Ovary (tissue), 3 donors: ENCODE results near the gene PLPP1.

Experiments
- EP300 ChIP-seq: sonication (generic); formaldehyde crosslinking; IDR thresholded peaks from one replicate; pipeline ENCODE4 v1.6.1; 2017; ENCODE audit warnings: antibody characterized with exemption
- POLR2A ChIP-seq: fragments of 450-650 bp; IDR thresholded peaks from one replicate; pipeline ENCODE4 v1.6.1; 2017; ENCODE audit warnings: antibody characterized with exemption, mild to moderate bottlenecking, moderate library complexity
- TF ChIP-seq, protein P1 (sequence below), 3 donors: fragments of 450-650 bp in 2 of 3; fragments of 200-600 bp in 1 of 3; IDR thresholded peaks; one replicate each; pipeline versions ENCODE4 v1.5.1 to v1.8.0; 2016 to 2022; ENCODE audit warnings: antibody characterized with exemption in 3 of 3, mild to moderate bottlenecking in 1 of 3
- donor health status: DM: no; HTN: no; CAD: no.

GRCh38 chr5:55577353-55578060 lies 42.7 kb upstream of the PLPP1 start:
- TF ChIP-seq POLR2A = no peak
- TF ChIP-seq, protein P1, sequence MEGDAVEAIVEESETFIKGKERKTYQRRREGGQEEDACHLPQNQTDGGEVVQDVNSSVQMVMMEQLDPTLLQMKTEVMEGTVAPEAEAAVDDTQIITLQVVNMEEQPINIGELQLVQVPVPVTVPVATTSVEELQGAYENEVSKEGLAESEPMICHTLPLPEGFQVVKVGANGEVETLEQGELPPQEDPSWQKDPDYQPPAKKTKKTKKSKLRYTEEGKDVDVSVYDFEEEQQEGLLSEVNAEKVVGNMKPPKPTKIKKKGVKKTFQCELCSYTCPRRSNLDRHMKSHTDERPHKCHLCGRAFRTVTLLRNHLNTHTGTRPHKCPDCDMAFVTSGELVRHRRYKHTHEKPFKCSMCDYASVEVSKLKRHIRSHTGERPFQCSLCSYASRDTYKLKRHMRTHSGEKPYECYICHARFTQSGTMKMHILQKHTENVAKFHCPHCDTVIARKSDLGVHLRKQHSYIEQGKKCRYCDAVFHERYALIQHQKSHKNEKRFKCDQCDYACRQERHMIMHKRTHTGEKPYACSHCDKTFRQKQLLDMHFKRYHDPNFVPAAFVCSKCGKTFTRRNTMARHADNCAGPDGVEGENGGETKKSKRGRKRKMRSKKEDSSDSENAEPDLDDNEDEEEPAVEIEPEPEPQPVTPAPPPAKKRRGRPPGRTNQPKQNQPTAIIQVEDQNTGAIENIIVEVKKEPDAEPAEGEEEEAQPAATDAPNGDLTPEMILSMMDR (IDR thresholded peaks at IDR 0.05) = no peak
- TF ChIP-seq EP300 = no peak
